A673 (cell line): ENCODE data around the gene CDRT4.

Source experiments
- CTCF ChIP-seq: fragments of 300-800, 200-600 bp; sonication (generic); conservative IDR thresholded peaks from 2 replicates; pipeline ENCODE4 v1.5.1; 2017; ENCODE audit warnings: low read depth, mild to moderate bottlenecking, antibody characterized with exemption, low read length, moderate library complexity, mixed read lengths
- EZH2 ChIP-seq: fragments of 200-600 bp; sonication (generic); IDR thresholded peaks from 2 replicates; pipeline ENCODE4 v1.6.1; 2017; ENCODE audit warnings: borderline replicate concordance, low read depth, mild to moderate bottlenecking, mixed read lengths, antibody characterized with exemption, low read length; ENCODE audit not compliant: poor library complexity, severe bottlenecking

DNA sequence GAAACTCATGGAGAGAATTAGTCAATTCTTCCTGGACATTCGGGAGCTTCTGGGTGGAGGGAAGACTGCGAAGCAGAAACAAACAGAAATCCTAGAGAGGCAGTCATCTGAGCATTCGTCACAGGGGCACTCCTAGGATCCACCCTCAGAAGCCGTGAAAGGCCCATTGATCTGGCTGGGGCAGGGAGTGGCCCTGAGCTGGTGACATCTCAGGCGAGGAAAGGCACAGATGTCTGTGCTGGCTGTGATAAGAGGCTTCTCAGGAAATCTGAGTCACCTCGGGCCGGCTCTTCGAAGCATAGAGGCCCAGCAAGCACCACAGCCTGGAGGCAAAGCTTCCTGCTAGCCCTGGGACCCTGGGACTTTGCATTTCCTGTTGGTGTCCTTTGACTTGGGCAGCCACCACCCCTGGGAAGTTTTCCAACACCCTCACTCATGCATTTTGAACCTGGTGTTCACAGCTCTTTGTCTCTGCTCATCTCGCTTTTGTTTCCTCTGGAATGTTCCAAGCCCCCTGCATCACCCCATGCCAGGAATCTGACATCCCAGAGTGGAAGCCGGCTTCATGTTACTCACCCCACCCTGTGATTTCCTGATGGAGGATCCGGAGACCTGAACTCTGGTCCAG, 23.3 kb upstream of the CDRT4 start:
- TF ChIP-seq CTCF = no peak
- no peak for TF ChIP-seq EZH2
